Fibroblast of the conjunctiva (primary cell): ENCODE data around the gene NDUFS8.

Experiments used
- DNase-seq: peaks from one replicate; pipeline ENCODE4 v3.0.0-alpha.2; 2010; ENCODE audit warnings: low read depth

NDUFS8 gene

GRCh38 chr11:68049509-68050370 is 19.3 kb downstream of the NDUFS8 start:
- no peak for DNase-seq

- DNase-seq = no peak
These were observed 19.9 kb downstream of the NDUFS8 start for GRCh38 chr11:68050371-68050841.

- no peak for DNase-seq
These were observed 21.0 kb downstream of the NDUFS8 start for GRCh38 chr11:68051191-68052136.

- DNase-seq = no peak
These were observed 21.8 kb downstream of the NDUFS8 start for GRCh38 chr11:68052137-68052873.

- no peak for DNase-seq
These were observed 22.6 kb downstream of the NDUFS8 start for GRCh38 chr11:68053117-68053516.

GRCh38 chr11:68053981-68054812 is 23.7 kb downstream of the NDUFS8 start:
- DNase-seq = no peak

- DNase-seq = no peak
These were observed 26.1 kb downstream of the NDUFS8 start for GRCh38 chr11:68056317-68057285.

- no peak for DNase-seq
These were observed 27.3 kb downstream of the NDUFS8 start for GRCh38 chr11:68057807-68058206.

- DNase-seq = no peak
These were observed 31.0 kb downstream of the NDUFS8 start for GRCh38 chr11:68061508-68061907.

GRCh38 chr11:68064926-68065325 is 34.4 kb downstream of the NDUFS8 start:
- no peak for DNase-seq

GRCh38 chr11:68065841-68066240 is 35.4 kb downstream of the NDUFS8 start:
- DNase-seq = no peak

GRCh38 chr11:68066742-68067141 is 36.3 kb downstream of the NDUFS8 start:
- no peak for DNase-seq

GRCh38 chr11:68067991-68068390 is 37.5 kb downstream of the NDUFS8 start:
- DNase-seq = no peak

- DNase-seq = no peak
These were observed 41.0 kb downstream of the NDUFS8 start for GRCh38 chr11:68071281-68072048.

- DNase-seq = no peak
These were observed 44.3 kb downstream of the NDUFS8 start for GRCh38 chr11:68074584-68075352.

GRCh38 chr11:68076371-68077042 is 46.0 kb downstream of the NDUFS8 start:
- DNase-seq = no peak
